ENCODE data around the gene ESR1.
"Not testable (repeated sequence)": the region's sequence is repeated elsewhere in the genome, so short reads cannot be mapped to it uniquely, and the experiment has no call there.

Gene ESR1

GRCh38 chr6:151975795-151976194, 168.3 kb downstream of the ESR1 start:
- no peak for DNase-seq (ENCODE audit: low read depth in 2 of 2)

- not testable (repeated sequence) for DNase-seq (ENCODE audit: low read depth in 2 of 2)
These were observed 180.7 kb downstream of the ESR1 start for GRCh38 chr6:151988199-151988598.

- DNase-seq (ENCODE audit: low read depth in 2 of 2): no peak
These were observed 184.6 kb downstream of the ESR1 start for GRCh38 chr6:151992091-151992490.

- DNase-seq (ENCODE audit: low read depth in 2 of 2): no peak
These were observed 185.9 kb downstream of the ESR1 start for GRCh38 chr6:151993364-151993763.

- no peak for DNase-seq (ENCODE audit: low read depth in 2 of 2)
These were observed 191.3 kb downstream of the ESR1 start for GRCh38 chr6:151998784-151999183.

- no peak for DNase-seq (ENCODE audit: low read depth in 2 of 2)
These were observed 191.7 kb downstream of the ESR1 start for GRCh38 chr6:151999194-151999593.

- no peak for DNase-seq (ENCODE audit: low read depth in 2 of 2)
These were observed 193.9 kb downstream of the ESR1 start for GRCh38 chr6:152001408-152001807.

- DNase-seq (ENCODE audit: low read depth in 2 of 2): no peak
These were observed 194.8 kb downstream of the ESR1 start for GRCh38 chr6:152002306-152002705.

GRCh38 chr6:152004036-152004566, 196.6 kb downstream of the ESR1 start:
- no peak for DNase-seq (ENCODE audit: low read depth in 2 of 2)

- no peak for DNase-seq (ENCODE audit: low read depth in 2 of 2)
These were observed 197.4 kb downstream of the ESR1 start for GRCh38 chr6:152004896-152005295.

GRCh38 chr6:152008779-152009178, 201.3 kb downstream of the ESR1 start:
- DNase-seq (ENCODE audit: low read depth in 2 of 2): no peak

- no peak for DNase-seq (ENCODE audit: low read depth in 2 of 2)
These were observed 204.7 kb downstream of the ESR1 start for GRCh38 chr6:152012227-152012626.

- DNase-seq (ENCODE audit: low read depth in 2 of 2): no peak
These were observed 211.4 kb downstream of the ESR1 start for GRCh38 chr6:152018876-152019275.

GRCh38 chr6:152022303-152022702, 214.8 kb downstream of the ESR1 start:
- DNase-seq (ENCODE audit: low read depth in 2 of 2): no peak

- DNase-seq (ENCODE audit: low read depth in 2 of 2): no peak
These were observed 216.1 kb downstream of the ESR1 start for GRCh38 chr6:152023613-152024012.

GRCh38 chr6:152026291-152026690, 218.8 kb downstream of the ESR1 start:
- no peak for DNase-seq (ENCODE audit: low read depth in 2 of 2)

GRCh38 chr6:152026744-152027143, 219.3 kb downstream of the ESR1 start:
- not testable (repeated sequence) for DNase-seq (ENCODE audit: low read depth in 2 of 2)

GRCh38 chr6:152033765-152034164, 226.3 kb downstream of the ESR1 start:
- DNase-seq (ENCODE audit: low read depth in 2 of 2): not testable (repeated sequence)

- no peak for DNase-seq (ENCODE audit: low read depth in 2 of 2)
These were observed 227.1 kb downstream of the ESR1 start for GRCh38 chr6:152034631-152035030.

GRCh38 chr6:152046118-152046517, 238.6 kb downstream of the ESR1 start:
- no peak for DNase-seq (ENCODE audit: low read depth in 2 of 2)

GRCh38 chr6:152048921-152049320, 241.4 kb downstream of the ESR1 start:
- no peak for DNase-seq (ENCODE audit: low read depth in 2 of 2)

- DNase-seq (ENCODE audit: low read depth in 2 of 2): no peak
These were observed 242.0 kb downstream of the ESR1 start for GRCh38 chr6:152049502-152049901.

- DNase-seq (ENCODE audit: low read depth in 2 of 2): no peak
These were observed 243.1 kb downstream of the ESR1 start for GRCh38 chr6:152050451-152051195.

GRCh38 chr6:152052061-152052460, 244.6 kb downstream of the ESR1 start:
- no peak for DNase-seq (ENCODE audit: low read depth in 2 of 2)
